HUES64 (cell line): ENCODE data around the gene ZNF593OS.

Experiments
- H3K27ac ChIP-seq: 2 replicates; pipeline ENCODE4 v1.7.0; 2013; ENCODE audit warnings: low read depth, low read length, inconsistent platforms
- H3K27me3 ChIP-seq: 2 replicates; pipeline ENCODE4 v1.6.1; 2013; ENCODE audit warnings: mild to moderate bottlenecking, low read length; ENCODE audit not compliant: insufficient read depth
- H3K36me3 ChIP-seq: 2 replicates; pipeline ENCODE4 v1.6.1; 2013; ENCODE audit warnings: mild to moderate bottlenecking, low read length; ENCODE audit not compliant: insufficient read depth
- H3K4me1 ChIP-seq: 2 replicates; pipeline ENCODE4 v1.6.1; 2013; ENCODE audit warnings: mild to moderate bottlenecking, low read length, moderate library complexity; ENCODE audit not compliant: insufficient read depth
- H3K4me3 ChIP-seq: 2 replicates; pipeline ENCODE4 v1.5.1; 2013; ENCODE audit warnings: mild to moderate bottlenecking, low read length, moderate library complexity
- H3K9ac ChIP-seq: 2 replicates; pipeline ENCODE4 v1.6.1; 2013; ENCODE audit warnings: mild to moderate bottlenecking, low read depth, low read length
- H3K9me3 ChIP-seq: 2 replicates; pipeline ENCODE4 v1.6.1; 2013; ENCODE audit warnings: low read depth, low read length; ENCODE audit not compliant: insufficient read depth
- WGBS: fragments of 150-250, 120-280 bp; methylation state at CpG from one replicate; pipeline ENCODE4 v1.1.7; 2013; ENCODE audit warnings: missing lambda C conversion rate; 5-methylcytosine and 5-hydroxymethylcytosine counted together

Gene ZNF593OS

GRCh38 chr1:26122988-26123973 is 48.4 kb downstream of the ZNF593OS start:
- Histone ChIP-seq H3K4me1 (peaks cover 12% of the 10 kb centered on the region), H3K36me3 (peaks cover 12% of the 10 kb centered on the region), H3K9me3 (no peaks in the 10 kb centered on the region), H3K27ac (no peak overlapping the region), H3K27me3 (no peaks in the 10 kb centered on the region), H3K4me3 (no peak overlapping the region), H3K9ac (no peak overlapping the region)
- WGBS: 72% methylated on average over 6 of the region's 7 CpGs

GRCh38 chr1:26121854-26122773 is 49.5 kb downstream of the ZNF593OS start:
- Histone ChIP-seq H3K4me3 (no peak overlapping the region), H3K36me3 (peaks cover 12% of the 10 kb centered on the region), H3K4me1 (peaks cover 8% of the 10 kb centered on the region), H3K9ac (no peak overlapping the region), H3K27ac (no peak overlapping the region), H3K27me3 (no peaks in the 10 kb centered on the region), H3K9me3 (no peaks in the 10 kb centered on the region)
- WGBS: 86% methylated on average over 8 of the region's 8 CpGs

- Histone ChIP-seq H3K36me3 (peaks cover 15% of the 10 kb centered on the region), H3K4me3 (no peak overlapping the region)
- WGBS: 93% methylated on average over 8 of the region's 9 CpGs
Measured at GRCh38 chr1:26119892-26120608, 51.6 kb downstream of the ZNF593OS start.

More at GRCh38 chr1:26119892-26120608, 51.6 kb downstream of the ZNF593OS start:
- no peaks in the 10 kb centered on the region for H3K4me1 ChIP-seq
- no peaks in the 10 kb centered on the region for H3K9me3 ChIP-seq
- H3K27ac ChIP-seq: no peak overlapping the region
- H3K9ac ChIP-seq: no peak overlapping the region
- H3K27me3 ChIP-seq: no peaks in the 10 kb centered on the region
